ENCODE measurements around the gene TRAK1.

DNA sequence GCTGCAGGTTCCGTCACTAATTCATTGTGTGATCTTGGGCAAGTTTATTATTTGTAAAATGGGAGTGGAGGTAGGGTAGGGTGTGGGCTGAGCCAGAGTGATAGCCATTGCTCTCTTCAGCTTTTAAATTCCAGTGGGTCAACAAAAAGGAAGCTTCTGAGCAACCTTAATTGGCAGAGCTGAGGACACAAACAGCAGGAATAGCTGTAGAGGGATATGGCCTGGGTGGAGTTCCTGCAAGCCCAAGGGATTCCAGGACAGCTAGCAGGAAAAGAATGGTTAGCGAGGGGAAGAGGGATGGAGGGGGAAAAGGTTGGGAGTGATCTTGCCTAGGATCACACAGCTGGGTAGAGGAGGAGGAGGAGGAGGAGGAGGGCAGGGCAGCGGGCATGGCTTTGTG is 163.4 kb downstream of the TRAK1 start:
- TF ChIP-seq GATA2 (IDR thresholded peaks at IDR 0.05; ENCODE audit: low read depth, low read length) (no peak), GATA3 (IDR thresholded peaks at IDR 0.05; ENCODE audit: low read depth, low read length) (no peak)

Data from SH-SY5Y (cell line).